Omental fat pad (tissue), 4 donors: ENCODE measurements around the gene RASA4. TPM values are rescaled to one million over a fixed set of nuclear protein-coding genes. Genes with fewer than 3 reads are reported as not detected.

ENCODE experiments used
- small RNA-seq: library from RNA; depleted of rRNA; stranded (forward); fragments of <200 nt; gene quantifications from one replicate; pipeline ENCODE3, GENCODE V24; 2016
- total RNA-seq, 4 donors: library from RNA; depleted of rRNA; stranded (reverse); fragments of >200 nt; gene quantifications; one replicate each; pipeline ENCODE4 v1.1.0, GENCODE V29; 2016

The RASA4 gene
- total RNA-seq, 4 donors from 2014 or later, result 13.9 to 56.0 (median 25.5) TPM

Small RNA genes within 50 kb of the gene (small RNA-seq; reads per million reads assigned to genes)
- not detected for gene UPK3BL1

Other genes with a start within 250 kb of the RASA4 start
- gene PRKRIP1, start 220.4 kb downstream of the RASA4 start, total RNA-seq, result 10 to 100 TPM; 15.6 to 29.9 (median 20.2) TPM
- gene ORAI2, start 183.2 kb downstream of the RASA4 start, total RNA-seq, result 10 to 100 TPM; 11.4 to 31.6 (median 26.6) TPM
- 10 to 100 TPM in 2 of 4 donors, 1 to 10 TPM in 2; 7.9 to 12.6 (median 9.7) TPM for gene ALKBH4, start 151.9 kb downstream of the RASA4 start, total RNA-seq
- gene LRWD1, start 151.8 kb downstream of the RASA4 start, total RNA-seq, result 10 to 100 TPM in 3 of 4 donors, 1 to 10 TPM in 1; 9.8 to 19.3 (median 11.4) TPM
- 10 to 100 TPM; 15.4 to 26.6 (median 18.3) TPM for gene POLR2J, start 137.8 kb downstream of the RASA4 start, total RNA-seq
- gene RASA4B, start 99.0 kb downstream of the RASA4 start, total RNA-seq, result 1 to 10 TPM; 5.0 to 9.1 (median 6.7) TPM
- 10 to 100 TPM in 1 of 4 donors, 1 to 10 TPM in 3; 1.6 to 11.7 (median 5.6) TPM for gene UPK3BL2, start 73.1 kb downstream of the RASA4 start, total RNA-seq
- gene SPDYE2, start 65.5 kb downstream of the RASA4 start, total RNA-seq, result not detected
- 10 to 100 TPM; 20.5 to 30.7 (median 25.6) TPM for gene POLR2J3, start 44.2 kb downstream of the RASA4 start, total RNA-seq
- 10 to 100 TPM; 13.6 to 32.0 (median 26.2) TPM for gene UPK3BL1, start 26.0 kb upstream of the RASA4 start, total RNA-seq
- not detected for gene SPDYE2B, start 33.6 kb upstream of the RASA4 start, total RNA-seq
- gene POLR2J2, start 54.9 kb upstream of the RASA4 start, total RNA-seq, result 1 to 10 TPM; 1.9 to 7.0 (median 3.3) TPM
- 10 to 100 TPM in 3 of 4 donors, 1 to 10 TPM in 1; 7.1 to 16.1 (median 11.7) TPM for gene FAM185A, start 132.2 kb upstream of the RASA4 start, total RNA-seq